H9 (cell line): ENCODE data around the gene STK17B. TPM values are rescaled to one million over a fixed set of nuclear protein-coding genes. Genes with fewer than 3 reads are reported as not detected.

Experiments
- DNase-seq: peaks from one replicate; pipeline ENCODE4 v3.0.0-alpha.2; 2017
- H2AFZ ChIP-seq: one replicate; pipeline ENCODE4 v1.6.1; 2013; ENCODE audit warnings: mild to moderate bottlenecking, low read length, control low read depth, moderate library complexity
- H2AK5ac ChIP-seq: 2 replicates; pipeline ENCODE4 v1.6.1; 2013; ENCODE audit warnings: low read length, control low read depth, mixed read lengths; ENCODE audit not compliant: insufficient read length
- H2BK120ac ChIP-seq: one replicate; pipeline ENCODE4 v1.6.1; 2013; ENCODE audit warnings: low read depth, mild to moderate bottlenecking, low read length, control low read depth, inconsistent platforms; ENCODE audit not compliant: poor library complexity, severe bottlenecking
- H2BK12ac ChIP-seq: 2 replicates; pipeline ENCODE4 v1.6.1; 2013; ENCODE audit warnings: low read length, control low read depth, mixed read lengths, low read depth; ENCODE audit not compliant: insufficient read length
- H2BK15ac ChIP-seq: 2 replicates; pipeline ENCODE4 v1.6.1; 2013; ENCODE audit warnings: low read depth, low read length, control low read depth
- H2BK20ac ChIP-seq: one replicate; pipeline ENCODE4 v1.6.1; 2013; ENCODE audit warnings: low read depth, mild to moderate bottlenecking, low read length, control low read depth, inconsistent platforms; ENCODE audit not compliant: poor library complexity, severe bottlenecking
- H2BK5ac ChIP-seq: 2 replicates; pipeline ENCODE4 v1.6.1; 2013; ENCODE audit warnings: low read length, control low read depth, mixed read lengths; ENCODE audit not compliant: insufficient read length
- H3K14ac ChIP-seq: 2 replicates; pipeline ENCODE4 v1.6.1; 2013; ENCODE audit warnings: low read length, control low read depth; ENCODE audit not compliant: insufficient read depth
- H3K18ac ChIP-seq: 2 replicates; pipeline ENCODE4 v1.6.1; 2013; ENCODE audit warnings: low read depth, mild to moderate bottlenecking, mixed read lengths, low read length, control low read depth; ENCODE audit not compliant: insufficient read length
- H3K23ac ChIP-seq: 2 replicates; pipeline ENCODE4 v1.6.1; 2013; ENCODE audit warnings: low read length, control low read depth, mixed read lengths, low read depth; ENCODE audit not compliant: insufficient read length
- H3K23me2 ChIP-seq: 2 replicates; pipeline ENCODE4 v1.6.1; 2013; ENCODE audit warnings: low read depth, mild to moderate bottlenecking, mixed read lengths, low read length, control low read depth; ENCODE audit not compliant: insufficient read length, poor library complexity, severe bottlenecking
- H3K27ac ChIP-seq: 2 replicates; pipeline ENCODE4 v1.5.1; 2013; ENCODE audit warnings: low read length, control low read depth, mixed read lengths, low read depth; ENCODE audit not compliant: insufficient read length
- H3K27me3 ChIP-seq: 2 replicates; pipeline ENCODE4 v1.6.1; 2013; ENCODE audit warnings: low read length, control low read depth, inconsistent platforms; ENCODE audit not compliant: insufficient read depth
- H3K4ac ChIP-seq: 2 replicates; pipeline ENCODE4 v1.6.1; 2013; ENCODE audit warnings: low read depth, mild to moderate bottlenecking, control low read depth, inconsistent platforms, low read length, moderate library complexity
- H3K4me1 ChIP-seq: 2 replicates; pipeline ENCODE4 v1.6.1; 2013; ENCODE audit warnings: low read length, control low read depth, inconsistent platforms; ENCODE audit not compliant: insufficient read depth
- H3K4me2 ChIP-seq: 2 replicates; pipeline ENCODE4 v1.6.1; 2013; ENCODE audit warnings: low read length, control low read depth, mixed read lengths; ENCODE audit not compliant: insufficient read length, insufficient read depth
- H3K56ac ChIP-seq: 2 replicates; pipeline ENCODE4 v1.6.1; 2013; ENCODE audit warnings: low read depth, mild to moderate bottlenecking, mixed read lengths, low read length, control low read depth; ENCODE audit not compliant: insufficient read length
- H3K79me1 ChIP-seq: 2 replicates; pipeline ENCODE4 v1.6.1; 2013; ENCODE audit warnings: low read depth, mild to moderate bottlenecking, moderate library complexity, low read length, control low read depth, inconsistent platforms; ENCODE audit not compliant: insufficient read depth, poor library complexity, severe bottlenecking
- H3K79me2 ChIP-seq: 2 replicates; pipeline ENCODE4 v1.6.1; 2013; ENCODE audit warnings: low read length, control low read depth, inconsistent platforms; ENCODE audit not compliant: insufficient read depth
- H3K9ac ChIP-seq: 2 replicates; pipeline ENCODE4 v1.6.1; 2013; ENCODE audit warnings: low read length, control low read depth, mixed read lengths; ENCODE audit not compliant: insufficient read length; ENCODE audit errors: extremely low read depth
- H3K9me3 ChIP-seq: one replicate; pipeline ENCODE4 v1.6.1; 2013; ENCODE audit warnings: low read depth, low read length, inconsistent platforms; ENCODE audit not compliant: control insufficient read depth
- H3T11ph ChIP-seq: one replicate; pipeline ENCODE4 v1.6.1; 2013; ENCODE audit warnings: mild to moderate bottlenecking, low read length, control low read depth, inconsistent platforms
- H4K20me1 ChIP-seq: one replicate; pipeline ENCODE4 v1.6.1; 2013; ENCODE audit not compliant: control insufficient read depth, insufficient read length, insufficient read depth
- H4K5ac ChIP-seq: 2 replicates; pipeline ENCODE4 v1.6.1; 2013; ENCODE audit warnings: low read depth, mild to moderate bottlenecking, mixed read lengths, low read length, control low read depth; ENCODE audit not compliant: insufficient read length
- H4K8ac ChIP-seq: replicated peaks from 2 replicates; pipeline ENCODE4 v1.6.1; 2013; ENCODE audit warnings: low read length, control low read depth, mixed read lengths, low read depth; ENCODE audit not compliant: insufficient read length
- H4K91ac ChIP-seq: 2 replicates; pipeline ENCODE4 v1.6.1; 2013; ENCODE audit warnings: low read depth, mild to moderate bottlenecking, moderate library complexity, mixed read lengths, low read length, control low read depth; ENCODE audit not compliant: insufficient read length
- H3K27ac Mint-ChIP-seq, 3 experiments: 2 replicates in 2 of 3; 3 replicates in 1 of 3; pipeline ENCODE4 v1.8.0; 2020 to 2021; ENCODE audit warnings: mixed read lengths in 3 of 3, mild to moderate bottlenecking in 1 of 3, moderate library complexity in 1 of 3
- H3K27me3 Mint-ChIP-seq: 2 replicates; pipeline ENCODE4 v1.8.0; 2021; ENCODE audit warnings: low read depth, mild to moderate bottlenecking, moderate library complexity, mixed read lengths
- H3K36me3 Mint-ChIP-seq, 3 experiments: 2 replicates in 2 of 3; 3 replicates in 1 of 3; pipeline ENCODE4 v1.8.0; 2020 to 2021; ENCODE audit warnings: low read depth in 3 of 3, mixed read lengths in 3 of 3; ENCODE audit not compliant: insufficient read depth in 1 of 3
- H3K4me1 Mint-ChIP-seq, 2 experiments: 2 replicates each; pipeline ENCODE4 v1.8.0; 2020; ENCODE audit warnings: mixed read lengths in 2 of 2
- H3K4me3 Mint-ChIP-seq, 2 experiments: 2 replicates in 1 of 2; 3 replicates in 1 of 2; pipeline ENCODE4 v1.8.0; 2020 to 2021; ENCODE audit warnings: mild to moderate bottlenecking in 2 of 2, mixed read lengths in 2 of 2, moderate library complexity in 1 of 2
- H3K9me3 Mint-ChIP-seq, 2 experiments: 2 replicates in 1 of 2; 3 replicates in 1 of 2; pipeline ENCODE4 v1.8.0; 2020; ENCODE audit warnings: mild to moderate bottlenecking in 2 of 2, mixed read lengths in 2 of 2, moderate library complexity in 1 of 2
- CTCF ChIP-seq: fragments of 200-600 bp; sonication (generic); conservative IDR thresholded peaks from 3 replicates; pipeline ENCODE4 v1.8.0; 2021; ENCODE audit warnings: antibody characterized with exemption, mild to moderate bottlenecking
- WGBS: extraction: QIAGEN DNeasy Blood & Tissue Kit; methylation state at CpG from one replicate; pipeline ENCODE4 v1.1.7; 2013; ENCODE audit warnings: missing lambda C conversion rate, low lambda C conversion rate, mixed read lengths; ENCODE audit not compliant: insufficient read length; ENCODE audit errors: extremely low coverage; 5-methylcytosine and 5-hydroxymethylcytosine counted together
- total RNA-seq: library from RNA; stranded (reverse); gene quantifications from 2 replicates; pipeline ENCODE4 v1.2.1, GENCODE V29; 2021

Gene STK17B
- total RNA-seq, 1 experiment from 2014 or later = 6.1 TPM

GRCh38 chr2:196145256-196145655, 26.1 kb downstream of the STK17B start:
- H3K27ac ChIP-seq = no peak overlapping the region
- H3K4me1 ChIP-seq = no peaks in the 10 kb centered on the region
- H2BK5ac ChIP-seq = no peak overlapping the region
- no peak overlapping the region for H3K9ac ChIP-seq
- no peak overlapping the region for H4K8ac ChIP-seq
- no peaks in the 10 kb centered on the region for H3K9me3 Mint-ChIP-seq
- H3K14ac ChIP-seq = no peak overlapping the region
- H3K4ac ChIP-seq = no peak overlapping the region
- H3K23ac ChIP-seq = no peak overlapping the region
- TF ChIP-seq CTCF = no peak
- H3K36me3 Mint-ChIP-seq = peaks cover 4 to 25% (median 18%) of the 10 kb centered on the region in 3 experiments; a peak in 6 of 7 replicates
- H3T11ph ChIP-seq = no peak overlapping the region
- H4K91ac ChIP-seq = no peak overlapping the region
- no peaks in the 10 kb centered on the region for H3K27me3 ChIP-seq
- no peaks in the 10 kb centered on the region for H4K20me1 ChIP-seq
- H3K56ac ChIP-seq = no peak overlapping the region
- H3K27ac Mint-ChIP-seq = no peak overlapping the region
- no peak overlapping the region for H2BK12ac ChIP-seq
- H3K18ac ChIP-seq = no peak overlapping the region
- DNase-seq = no peak
- WGBS = no CpG with 5 or more reads among the region's 2 CpGs
- H3K27me3 Mint-ChIP-seq = no peaks in the 10 kb centered on the region
- no peaks in the 10 kb centered on the region for H3K4me1 Mint-ChIP-seq
- H3K9me3 ChIP-seq = no peaks in the 10 kb centered on the region
- H3K4me2 ChIP-seq = no peak overlapping the region
- no peak overlapping the region for H2BK20ac ChIP-seq
- H3K79me2 ChIP-seq = no peaks in the 10 kb centered on the region
- H2AK5ac ChIP-seq = no peak overlapping the region
- H3K23me2 ChIP-seq = no peaks in the 10 kb centered on the region
- H2AFZ ChIP-seq = no peak overlapping the region
- no peak overlapping the region for H3K4me3 Mint-ChIP-seq
- no peak overlapping the region for H4K5ac ChIP-seq
- no peak overlapping the region for H2BK120ac ChIP-seq
- no peak overlapping the region for H2BK15ac ChIP-seq
- H3K79me1 ChIP-seq = no peaks in the 10 kb centered on the region
